HAP-1 (cell line): ENCODE data around the gene CCDC8.
A peak's percentile ranks its signal among the peaks of the same experiment; 100 is the strongest.
"Not testable (repeated sequence)": the region's sequence is repeated elsewhere in the genome, so short reads cannot be mapped to it uniquely, and the experiment has no call there.

Source experiments
- DNase-seq, 2 experiments: peaks; one replicate each; pipeline ENCODE4 v3.0.0-alpha.2; 2016 to 2020; ENCODE audit warnings: low spot score in 2 of 2
- H3K27me3 ChIP-seq: fragments of 250-450 bp; sonication (Bioruptor Pico); 2 replicates; pipeline ENCODE4 v1.5.1; 2020; ENCODE audit warnings: low read depth, mild to moderate bottlenecking, moderate library complexity
- H3K36me3 ChIP-seq: fragments of 250-450 bp; sonication (Bioruptor Pico); replicated peaks from 2 replicates; pipeline ENCODE4 v1.5.1; 2020; ENCODE audit warnings: mild to moderate bottlenecking
- H3K4me1 ChIP-seq: fragments of 250-450 bp; sonication (Bioruptor Pico); 2 replicates; pipeline ENCODE4 v1.5.1; 2020; ENCODE audit warnings: mild to moderate bottlenecking
- H3K4me3 ChIP-seq: fragments of 250-450 bp; sonication (Bioruptor Pico); 2 replicates; pipeline ENCODE4 v1.5.1; 2020; ENCODE audit warnings: mild to moderate bottlenecking, moderate library complexity
- H3K9me3 ChIP-seq: fragments of 250-450 bp; sonication (Bioruptor Pico); 2 replicates; pipeline ENCODE4 v1.5.1; 2020; ENCODE audit warnings: mild to moderate bottlenecking, moderate library complexity
- in situ Hi-C: fragments of 300-500 bp; cut with MboI; formaldehyde crosslinking; loops from 3 replicates; pipeline ENCODE4 v1.14.3; 2020; ENCODE audit warnings: low sequenced_read_pairs, inconsistent platforms, mixed read lengths

Gene CCDC8

DNA sequence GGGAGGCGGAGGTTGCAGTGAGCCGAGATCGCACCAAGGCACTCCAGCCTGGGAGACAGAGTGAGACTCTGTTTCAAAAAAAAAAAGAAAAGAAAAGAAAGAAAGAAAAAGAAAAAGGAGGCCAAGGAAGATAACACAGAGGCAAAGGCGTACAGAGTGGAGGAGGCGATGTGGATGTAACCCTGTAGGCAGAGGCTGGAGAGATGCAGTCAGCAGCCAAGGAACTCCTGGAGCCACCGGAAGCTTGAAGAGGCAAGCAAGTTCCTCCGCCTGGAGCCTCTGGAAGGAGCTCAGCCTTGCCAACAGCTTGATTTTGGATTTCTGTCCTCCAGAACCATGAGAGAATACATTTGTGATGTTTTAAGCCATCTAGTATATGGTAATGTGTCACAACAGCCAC lies 6.7 kb upstream of the CCDC8 start:
- peaks cover 12% of the 10 kb centered on the region for H3K4me1 ChIP-seq
- no peaks in the 10 kb centered on the region for H3K27me3 ChIP-seq
- in situ Hi-C loops = no loop called here
- H3K4me3 ChIP-seq = no peak overlapping the region
- no peak for DNase-seq
- H3K9me3 ChIP-seq = no peaks in the 10 kb centered on the region
- H3K36me3 ChIP-seq = no peaks in the 10 kb centered on the region

DNA sequence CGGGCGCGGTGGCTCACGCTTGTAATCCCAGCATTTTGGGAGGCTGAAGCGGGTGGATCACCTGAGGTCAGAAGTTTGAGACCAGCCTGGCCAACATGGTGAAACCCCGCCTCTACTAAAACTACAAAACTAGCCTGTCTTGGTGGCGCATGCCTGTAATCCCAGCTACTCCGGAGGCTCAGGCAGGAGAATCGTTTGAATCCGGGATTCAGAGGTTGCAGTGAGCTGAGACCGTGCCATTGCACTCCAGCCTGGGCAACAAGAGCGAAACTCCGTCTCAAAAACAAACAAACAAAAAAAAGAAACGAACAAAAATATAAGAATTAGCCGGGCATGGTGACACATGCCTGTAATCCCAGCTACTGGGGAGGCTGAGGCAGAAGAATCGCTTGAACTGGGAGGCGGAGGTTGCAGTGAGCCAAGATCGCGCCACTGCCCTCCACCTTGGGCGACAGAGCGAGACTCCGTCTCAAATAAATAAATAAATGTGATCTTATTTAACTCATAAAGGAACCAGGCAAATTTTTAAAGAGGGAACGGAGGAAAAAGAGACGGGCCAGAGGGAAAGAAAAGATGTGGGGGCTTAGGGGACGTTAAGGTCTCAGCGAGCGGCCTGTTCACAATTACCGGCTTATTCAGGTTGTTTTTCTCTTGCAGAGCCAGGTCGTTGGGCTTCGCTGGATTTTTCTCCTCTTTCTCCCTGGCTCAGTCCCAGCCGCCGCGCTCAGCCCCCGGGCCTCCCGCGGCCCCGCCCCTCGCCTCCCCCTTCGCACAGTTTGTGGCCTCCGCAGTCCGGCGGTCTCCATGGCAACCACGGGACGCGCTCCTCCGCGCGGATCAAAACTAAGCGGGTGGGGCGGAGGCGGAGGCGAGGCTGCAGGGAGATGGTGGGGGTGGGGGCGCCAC lies 2.7 kb upstream of the CCDC8 start:
- Histone ChIP-seq H3K4me3 (peak overlapping the region; percentile 21), H3K4me1 (peaks cover 12% of the 10 kb centered on the region)
- H3K36me3 ChIP-seq, in situ Hi-C loops, H3K9me3 ChIP-seq, H3K27me3 ChIP-seq: not testable (repeated sequence)
- peak; percentile 92 to 99 for DNase-seq

DNA sequence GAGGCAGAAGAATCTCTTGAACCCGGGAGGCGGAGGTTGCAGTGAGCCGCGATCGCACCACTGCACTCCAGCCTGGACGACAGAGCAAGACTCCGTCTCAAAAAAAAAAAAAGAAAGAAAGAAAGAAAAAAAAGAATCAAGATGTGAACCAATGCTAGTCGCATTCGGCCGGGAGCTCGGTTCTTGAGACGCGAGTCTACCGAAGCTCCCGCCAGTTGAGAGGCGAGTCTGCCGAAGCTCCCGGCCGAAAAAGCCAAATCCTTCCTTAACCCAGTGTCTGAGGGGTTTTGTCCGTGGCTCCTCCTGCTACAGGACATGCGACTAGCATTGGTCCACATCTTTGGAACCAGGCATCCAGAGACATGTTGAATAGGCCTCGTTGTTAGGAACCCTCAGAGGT lies 1.5 kb upstream of the CCDC8 start:
- H3K4me1 ChIP-seq = peaks cover 12% of the 10 kb centered on the region
- H3K9me3 ChIP-seq, DNase-seq, H3K36me3 ChIP-seq, H3K4me3 ChIP-seq, in situ Hi-C loops, H3K27me3 ChIP-seq: not testable (repeated sequence)

DNA sequence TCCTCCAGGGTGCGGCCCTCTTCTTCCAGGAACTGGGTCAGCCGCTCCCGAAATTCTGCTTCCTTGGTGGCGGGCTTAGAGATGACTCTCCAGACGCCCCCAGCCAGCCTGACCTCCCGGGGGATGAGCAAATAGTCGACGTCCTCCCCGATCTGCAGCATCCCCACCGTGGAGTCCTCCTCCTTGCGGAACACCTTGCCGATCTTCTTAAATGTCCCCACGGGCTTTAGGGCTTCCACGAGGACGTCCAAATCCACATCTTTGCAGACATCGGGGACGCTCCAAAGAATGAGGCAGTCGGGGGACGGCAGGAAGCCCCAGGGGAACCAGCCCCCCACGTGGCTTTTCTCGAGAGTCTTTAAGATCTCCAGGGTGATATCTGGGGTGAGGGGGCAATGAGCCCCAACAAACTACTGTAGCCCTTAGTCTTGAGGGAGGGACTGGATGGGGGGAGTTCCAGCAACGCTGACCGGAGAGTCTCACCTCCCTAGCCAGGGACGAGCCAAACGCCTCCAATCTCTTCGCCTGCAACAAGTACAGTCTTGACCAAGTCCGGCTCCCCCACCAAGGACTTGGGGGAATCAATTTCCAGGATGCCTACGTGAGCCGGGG lies 608 bp downstream of the CCDC8 start:
- H3K4me1 ChIP-seq = peaks cover 12% of the 10 kb centered on the region
- in situ Hi-C loops = no loop called here
- H3K9me3 ChIP-seq = no peaks in the 10 kb centered on the region
- H3K36me3 ChIP-seq = no peaks in the 10 kb centered on the region
- H3K27me3 ChIP-seq = no peaks in the 10 kb centered on the region
- no peak for DNase-seq
- no peak overlapping the region for H3K4me3 ChIP-seq

DNA sequence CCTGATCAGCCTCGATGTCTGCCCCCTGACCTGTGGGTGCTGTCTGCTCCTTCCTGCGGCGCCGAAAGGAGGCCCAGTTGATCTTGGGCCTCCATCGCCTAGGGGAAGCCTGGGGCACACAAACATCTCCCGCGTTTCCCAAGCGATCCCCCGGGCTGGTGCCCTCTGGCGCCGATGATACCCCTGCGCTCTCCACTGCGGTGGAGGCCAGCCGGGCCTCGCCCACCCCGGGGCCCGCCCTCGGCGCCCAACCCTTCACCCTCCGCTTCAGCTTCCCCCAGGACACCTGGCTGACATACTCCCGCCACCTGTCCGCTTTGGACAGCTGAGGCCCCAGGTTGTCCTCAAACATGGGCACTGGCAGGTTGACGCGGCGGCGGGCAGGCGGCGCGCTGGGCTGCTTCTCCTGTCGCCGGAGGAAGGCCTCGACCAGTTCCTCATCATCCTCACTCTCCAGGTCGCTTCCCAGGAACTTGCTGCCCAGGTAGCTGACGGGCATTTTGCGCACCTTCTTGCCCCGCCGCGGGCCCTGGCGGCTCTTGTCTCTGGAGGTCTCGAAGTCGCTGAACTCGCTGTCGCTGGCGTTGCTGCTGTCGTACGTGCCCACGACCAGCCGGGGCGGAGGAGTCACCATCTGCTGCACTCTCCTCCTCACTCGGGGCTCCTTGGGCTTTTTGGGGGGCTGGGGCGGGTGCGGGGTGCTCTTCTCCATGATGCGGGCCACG lies 1.3 kb downstream of the CCDC8 start:
- H3K27me3 ChIP-seq = no peaks in the 10 kb centered on the region
- no peak for DNase-seq
- in situ Hi-C loops = no loop called here
- H3K36me3 ChIP-seq = no peaks in the 10 kb centered on the region
- no peaks in the 10 kb centered on the region for H3K9me3 ChIP-seq
- H3K4me1 ChIP-seq = peaks cover 12% of the 10 kb centered on the region
- no peak overlapping the region for H3K4me3 ChIP-seq

DNA sequence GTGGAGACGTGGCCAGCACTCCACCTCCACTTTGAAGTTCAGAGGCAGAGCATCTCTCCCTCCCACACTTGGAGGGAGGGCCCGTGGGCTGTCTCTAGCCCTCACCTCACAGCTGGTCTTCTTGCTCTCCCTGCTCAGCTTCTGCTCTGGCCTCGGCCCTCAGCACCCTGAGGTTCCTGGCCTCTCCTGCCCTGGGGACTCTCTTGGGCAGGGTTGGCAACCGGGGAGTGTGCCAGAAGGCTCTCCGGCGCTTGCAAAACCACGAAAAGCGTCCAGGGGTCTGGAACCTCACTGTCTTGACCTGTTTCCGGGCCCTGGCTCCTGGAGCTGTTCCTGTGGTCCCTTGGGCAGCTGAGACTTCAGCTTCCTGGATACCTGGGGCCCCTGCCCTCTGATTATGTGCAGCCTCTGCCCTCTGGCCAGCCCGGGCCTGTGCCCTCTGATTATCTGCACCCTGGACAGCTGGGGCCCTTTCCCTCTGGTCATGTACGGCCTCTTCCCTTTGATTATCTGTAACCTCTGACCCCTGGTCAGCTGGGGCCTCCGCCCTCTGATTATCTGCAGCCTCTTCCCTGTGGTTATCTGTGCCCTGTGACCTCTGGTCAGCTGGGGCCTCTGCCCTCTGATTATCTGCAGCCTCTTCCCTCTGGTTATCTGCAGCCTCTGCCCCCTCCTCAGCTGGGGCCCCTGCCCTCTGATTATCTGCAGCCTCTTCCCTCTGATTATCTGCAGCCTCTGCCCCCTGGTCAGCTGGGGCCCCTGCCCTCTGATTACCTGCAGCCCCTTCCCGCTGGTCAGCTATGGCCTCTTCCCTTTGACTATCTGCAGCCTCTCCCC lies 2.1 kb downstream of the CCDC8 start:
- H3K27me3 ChIP-seq = no peaks in the 10 kb centered on the region
- H3K4me1 ChIP-seq = peaks cover 7% of the 10 kb centered on the region
- H3K9me3 ChIP-seq = no peaks in the 10 kb centered on the region
- no peaks in the 10 kb centered on the region for H3K36me3 ChIP-seq
- DNase-seq = no peak
- in situ Hi-C loops = no loop called here
- no peak overlapping the region for H3K4me3 ChIP-seq

DNA sequence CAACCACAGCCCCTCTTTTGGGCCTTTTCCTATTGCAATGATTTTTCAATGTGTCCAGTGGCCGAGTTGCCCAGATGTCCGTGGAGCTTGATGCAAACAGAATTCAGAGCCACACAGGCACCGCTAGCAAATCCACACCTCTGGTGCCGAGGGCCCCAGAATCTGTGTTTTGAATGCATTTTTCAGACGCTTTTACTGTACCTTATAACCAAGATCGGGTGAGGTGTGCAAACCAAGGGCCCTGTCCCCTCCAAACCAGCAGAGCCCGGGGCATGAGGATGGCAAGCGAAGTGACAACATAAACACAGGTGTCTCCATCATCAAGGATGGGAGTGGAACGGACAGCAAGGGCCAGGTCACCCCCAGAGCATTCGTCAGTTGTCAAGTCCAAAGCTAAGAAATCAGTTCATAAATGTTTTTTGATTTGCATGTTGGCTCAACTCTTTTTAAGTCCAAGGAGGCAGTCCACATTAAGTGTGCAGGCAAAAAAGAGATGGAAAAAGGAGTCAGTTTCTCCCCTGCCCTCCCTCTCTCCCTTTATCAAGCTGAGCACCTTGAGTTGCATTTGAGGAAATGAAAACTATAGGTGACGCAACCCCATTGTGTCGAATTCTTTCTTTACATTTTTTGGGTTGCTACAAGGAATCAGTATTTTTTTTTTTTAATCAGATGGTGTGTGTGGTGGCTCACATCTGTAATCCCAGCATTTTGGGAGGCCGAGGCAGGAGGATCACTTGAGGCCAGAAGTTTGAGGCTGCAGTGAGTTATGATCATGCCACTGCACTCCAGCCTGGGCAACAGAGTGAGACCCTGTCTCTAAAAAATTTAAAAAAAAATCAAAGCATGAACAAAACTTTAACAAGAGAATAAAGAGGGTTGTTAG lies 2.9 kb downstream of the CCDC8 start:
- no peaks in the 10 kb centered on the region for H3K9me3 ChIP-seq
- DNase-seq = no peak
- in situ Hi-C loops = no loop called here
- H3K4me1 ChIP-seq = no peaks in the 10 kb centered on the region; the same call in 1 of the 2 replicates
- no peaks in the 10 kb centered on the region for H3K27me3 ChIP-seq
- no peak overlapping the region for H3K4me3 ChIP-seq
- no peaks in the 10 kb centered on the region for H3K36me3 ChIP-seq

DNA sequence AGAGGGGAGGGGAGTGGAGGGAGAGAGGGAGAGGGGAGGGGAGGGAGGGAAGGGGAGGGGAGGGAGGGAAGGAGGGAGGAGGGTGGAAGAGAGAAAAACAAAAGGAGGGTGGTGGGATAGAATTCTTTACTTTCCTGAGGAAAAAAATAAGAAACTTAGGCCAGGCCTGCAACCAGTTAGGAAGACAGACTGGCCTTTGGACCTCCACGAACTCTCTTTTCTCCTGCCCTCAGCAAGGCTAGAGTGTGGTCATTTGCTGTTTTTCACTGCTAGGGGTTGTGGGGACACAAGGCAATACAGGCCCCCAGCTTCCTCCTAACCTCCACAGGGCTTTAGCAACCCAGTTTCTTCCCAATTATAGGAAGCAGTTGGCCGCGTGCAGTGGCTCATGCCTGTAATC lies 4.2 kb downstream of the CCDC8 start:
- Histone ChIP-seq H3K27me3 (no peaks in the 10 kb centered on the region), H3K4me1 (peaks cover 5% of the 10 kb centered on the region)
- in situ Hi-C loops = no loop called here

DNA sequence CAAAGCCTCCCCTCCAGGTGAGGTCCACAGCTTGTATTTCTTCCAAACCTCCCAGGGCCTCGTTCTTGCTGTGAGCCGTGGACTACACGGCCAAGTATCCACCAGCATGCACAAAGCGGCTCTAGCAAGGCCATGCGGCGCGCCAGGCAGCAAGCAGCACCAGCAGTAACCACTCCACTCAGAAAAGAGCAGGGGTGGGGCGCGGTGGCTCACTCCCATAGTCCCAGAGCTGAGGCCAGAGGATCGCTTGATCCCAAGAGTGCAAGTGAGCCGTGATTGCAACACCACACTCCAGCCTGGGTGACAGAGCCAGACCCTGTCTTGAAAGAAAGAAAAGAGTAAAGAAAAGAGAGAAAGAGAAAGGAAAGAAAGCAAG lies 4.7 kb downstream of the CCDC8 start:
- in situ Hi-C loops = no loop called here
- Histone ChIP-seq H3K4me1 (peaks cover 10% of the 10 kb centered on the region), H3K36me3 (no peaks in the 10 kb centered on the region), H3K4me3 (no peak overlapping the region), H3K9me3 (no peaks in the 10 kb centered on the region), H3K27me3 (no peaks in the 10 kb centered on the region)
- no peak for DNase-seq

More for the DNA sequence above, 4.2 kb downstream of the CCDC8 start:
- Histone ChIP-seq H3K9me3 (no peaks in the 10 kb centered on the region), H3K4me3 (no peak overlapping the region), H3K36me3 (no peaks in the 10 kb centered on the region)
- DNase-seq = no peak

DNA sequence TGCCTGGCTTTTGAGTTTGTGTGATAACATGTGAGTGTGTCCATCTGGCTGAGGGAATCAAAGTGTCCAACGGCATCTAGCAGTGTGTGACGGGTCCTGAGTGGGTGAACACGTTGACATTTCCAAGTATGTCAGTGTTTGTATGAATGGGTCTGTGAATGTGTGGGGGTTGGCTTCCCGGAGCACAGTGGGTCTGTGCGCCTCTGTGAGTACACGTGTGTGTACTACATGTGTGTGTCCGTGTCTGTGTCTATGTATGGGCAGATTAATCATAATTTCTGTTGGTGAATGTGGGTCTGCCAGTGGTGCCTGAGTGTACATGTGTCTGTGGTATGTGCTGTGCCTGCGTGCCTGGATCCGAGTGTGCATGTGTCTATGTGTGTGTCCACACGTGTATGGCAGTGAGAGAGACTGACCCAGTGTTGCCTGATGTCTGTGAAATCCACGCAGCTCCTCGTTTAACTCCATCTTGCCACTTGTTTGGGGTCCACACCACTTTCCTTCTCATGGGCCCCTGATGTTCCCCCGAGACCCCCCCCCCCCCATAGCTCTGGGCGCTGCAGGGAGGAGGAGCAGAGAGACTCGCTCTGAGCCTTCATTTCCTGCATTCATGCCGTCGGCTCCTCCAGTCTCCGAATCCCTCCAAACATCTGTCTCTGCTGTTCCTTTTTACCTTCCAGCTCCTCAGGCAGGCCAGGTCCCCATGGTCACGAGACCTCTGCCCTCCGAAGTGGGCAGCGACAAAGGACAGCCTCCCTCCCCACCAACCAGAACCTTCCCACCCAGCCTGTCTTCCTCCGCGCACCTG lies 5.3 kb downstream of the CCDC8 start:
- in situ Hi-C loops = no loop called here
- DNase-seq = no peak
- peaks cover 11% of the 10 kb centered on the region for H3K4me1 ChIP-seq
- no peaks in the 10 kb centered on the region for H3K36me3 ChIP-seq
- no peaks in the 10 kb centered on the region for H3K27me3 ChIP-seq
- no peak overlapping the region for H3K4me3 ChIP-seq
- H3K9me3 ChIP-seq = no peaks in the 10 kb centered on the region

DNA sequence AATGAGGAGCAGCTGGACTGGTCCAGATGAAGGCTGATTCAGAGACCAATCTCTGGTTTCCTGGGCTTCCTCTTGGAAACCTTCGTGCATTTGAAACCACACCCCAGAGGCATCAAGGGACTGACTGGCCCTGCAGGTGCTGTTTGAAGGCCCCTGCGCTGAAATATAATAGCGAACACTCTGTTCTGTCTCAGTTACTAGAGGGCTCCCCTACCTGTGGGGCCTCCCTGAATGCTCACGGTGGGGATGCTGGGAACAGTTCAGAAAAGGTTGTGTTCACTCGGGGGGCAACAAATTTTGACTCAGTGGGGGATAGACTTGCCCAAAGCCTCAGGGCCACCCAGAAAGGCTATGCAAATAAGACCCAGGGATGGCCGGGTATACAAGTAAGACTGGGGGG lies 6.4 kb downstream of the CCDC8 start:
- H3K9me3 ChIP-seq = no peaks in the 10 kb centered on the region
- in situ Hi-C loops = no loop called here
- no peaks in the 10 kb centered on the region for H3K36me3 ChIP-seq
- no peaks in the 10 kb centered on the region for H3K27me3 ChIP-seq
- H3K4me1 ChIP-seq = peaks cover 11% of the 10 kb centered on the region
- DNase-seq = no peak
- no peak overlapping the region for H3K4me3 ChIP-seq

DNA sequence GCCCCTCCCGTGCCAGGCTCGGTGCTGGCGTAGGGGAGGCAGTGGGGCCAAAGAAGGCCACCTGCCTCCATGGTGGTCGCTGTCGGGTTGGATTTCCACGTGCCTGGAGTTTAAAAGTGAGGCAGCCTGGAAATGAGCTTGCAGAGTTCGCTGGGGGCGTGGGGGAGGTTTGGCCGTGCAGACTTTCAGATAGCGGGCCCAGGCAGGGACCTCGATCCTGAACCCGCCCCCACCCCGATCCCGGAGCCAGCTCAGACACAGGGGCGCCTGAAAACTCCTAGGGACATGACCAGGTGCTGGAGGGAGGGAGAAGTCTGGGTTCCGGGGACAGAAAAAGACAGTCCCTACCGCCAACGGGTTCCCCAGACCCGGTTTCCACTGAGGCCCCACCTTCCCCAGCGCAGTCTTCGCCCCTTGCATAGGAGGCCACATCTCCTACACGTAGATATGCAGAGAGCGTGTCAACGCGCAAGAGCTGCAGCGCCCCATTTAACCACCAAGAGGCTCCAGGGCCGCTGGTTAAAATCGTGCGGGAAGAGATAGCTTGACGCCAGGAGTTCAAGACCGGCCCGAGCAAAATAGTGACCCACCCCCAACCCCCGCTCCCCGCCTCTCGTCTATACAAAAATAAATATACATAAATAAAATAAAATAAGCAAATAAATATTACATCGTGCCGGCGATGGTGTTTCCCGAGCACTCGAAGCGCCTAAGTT lies 8.5 kb downstream of the CCDC8 start:
- no peaks in the 10 kb centered on the region for H3K9me3 ChIP-seq
- no peaks in the 10 kb centered on the region for H3K27me3 ChIP-seq
- H3K4me3 ChIP-seq = no peak overlapping the region
- H3K4me1 ChIP-seq = peaks cover 17% of the 10 kb centered on the region
- no peak for DNase-seq
- in situ Hi-C loops = no loop called here
- no peaks in the 10 kb centered on the region for H3K36me3 ChIP-seq
